ENCODE results near the gene RPGR. TPM values are rescaled to one million over a fixed set of nuclear protein-coding genes. Genes with fewer than 3 reads are reported as not detected.

RPGR gene
- total and polyA plus RNA-seq, 9 of the 15 experiments (the other 6 are each of a cell fraction or from before 2014, with no cell fraction given): 2.1 to 7.9 (median 5.7) TPM

GRCh38 chrX:38220415-38221390 lies 106.6 kb downstream of the RPGR start, which contains the start of gene SRPX:
SRPX (minus strand) TSS chrX:38220871; CDS start chrX:38220792, 79 bp downstream.
- intact Hi-C loops (cut with micrococcal nuclease) (no loop called here), in situ Hi-C loops (cut with MboI) (no loop called here)
- no peak for DNase-seq (ENCODE audit: extremely low read depth in 1 of 4, low spot score in 3 of 4)
- ATAC-seq: peak; percentile 28; the same call in 2 of the 3 replicates
- Histone ChIP-seq H2AFZ (ENCODE audit: low read depth, low read length) (0 out of 2 replicates have a peak within 1 kb of the TSS, but pooled peaks have one; percentile 24), H3K79me2 (ENCODE audit: control insufficient read depth, insufficient read depth, low read length) (no peaks in the 10 kb centered on the region), H3K9ac (ENCODE audit: insufficient read depth in 1 of 2, low read depth in 2 of 2, low read length in 2 of 2) (peak within 1 kb of the TSS in 1 of 2 experiments; percentile 58; a peak in 1 of 4 replicates), H3K4me1 (replicated peaks in 1 of 2; ENCODE audit: control insufficient read depth in 2 of 2, insufficient read depth in 2 of 2, low read length in 2 of 2) (peaks cover 0 to 10% of the 10 kb centered on the region in 2 experiments; a peak in 2 of 5 replicates), H3K27ac (ENCODE audit: extremely low read depth, low read depth, low read length) (no peak within 1 kb of the TSS), H3K4me2 (ENCODE audit: insufficient read depth, low read length) (no peak within 1 kb of the TSS), H4K20me1 (replicated peaks; ENCODE audit: control insufficient read depth, insufficient read depth, low read length) (no peaks in the 10 kb centered on the region), H3K27me3 (ENCODE audit: control insufficient read depth in 2 of 2, insufficient read depth in 2 of 2, low read length in 2 of 2) (peaks cover 0 to 28% of the 10 kb centered on the region in 2 experiments; a peak in 2 of 5 replicates), H3K9me3 (replicated peaks; ENCODE audit: control insufficient read depth, insufficient read depth, low read depth, low read length) (no peaks in the 10 kb centered on the region), H3K9me1 (ENCODE audit: control insufficient read depth, insufficient read depth, low read length) (no peaks in the 10 kb centered on the region), H3K36me3 (ENCODE audit: control insufficient read depth, insufficient read depth, low read length) (no peaks in the 10 kb centered on the region), H3K4me3 (no peak within 1 kb of the TSS)
- ChIA-PET CTCF (ENCODE audit: low intra/inter-chr PET ratio) (no interaction called here), POLR2A (interaction anchor here (0.7 kb wide), 1 partner anchor 12 kb away, joined by 3 read pairs; no protein-coding TSS in a partner anchor)
- FAIRE-seq: no peak
- 6% methylated on average over 41 of the region's 76 CpGs for WGBS (ENCODE audit: insufficient coverage, low coverage, missing lambda C conversion rate)
- BruUV-seq (replicated peaks): no TSS peak
- TF ChIP-seq HDAC8 (tag; IDR thresholded peaks at IDR 0.05): no peak
- no peak for TF ChIP-seq TCF3 (CRISPR knock-in tag; IDR thresholded peaks at IDR 0.05)
- no peak for TF ChIP-seq CTCFL (IDR thresholded peaks at IDR 0.05; ENCODE audit: borderline replicate concordance, insufficient read depth, low read depth, low read length, poor library complexity, severe bottlenecking)
- TF ChIP-seq TAF15 (IDR thresholded peaks at IDR 0.05; ENCODE audit: low read depth, low read length): no peak
- TF ChIP-seq FOS (IDR thresholded peaks at IDR 0.05; ENCODE audit: extremely low read depth, insufficient read length): no peak
- no peak for TF ChIP-seq MNT (conservative IDR thresholded peaks at IDR 0.05)
- TF ChIP-seq, protein P1, sequence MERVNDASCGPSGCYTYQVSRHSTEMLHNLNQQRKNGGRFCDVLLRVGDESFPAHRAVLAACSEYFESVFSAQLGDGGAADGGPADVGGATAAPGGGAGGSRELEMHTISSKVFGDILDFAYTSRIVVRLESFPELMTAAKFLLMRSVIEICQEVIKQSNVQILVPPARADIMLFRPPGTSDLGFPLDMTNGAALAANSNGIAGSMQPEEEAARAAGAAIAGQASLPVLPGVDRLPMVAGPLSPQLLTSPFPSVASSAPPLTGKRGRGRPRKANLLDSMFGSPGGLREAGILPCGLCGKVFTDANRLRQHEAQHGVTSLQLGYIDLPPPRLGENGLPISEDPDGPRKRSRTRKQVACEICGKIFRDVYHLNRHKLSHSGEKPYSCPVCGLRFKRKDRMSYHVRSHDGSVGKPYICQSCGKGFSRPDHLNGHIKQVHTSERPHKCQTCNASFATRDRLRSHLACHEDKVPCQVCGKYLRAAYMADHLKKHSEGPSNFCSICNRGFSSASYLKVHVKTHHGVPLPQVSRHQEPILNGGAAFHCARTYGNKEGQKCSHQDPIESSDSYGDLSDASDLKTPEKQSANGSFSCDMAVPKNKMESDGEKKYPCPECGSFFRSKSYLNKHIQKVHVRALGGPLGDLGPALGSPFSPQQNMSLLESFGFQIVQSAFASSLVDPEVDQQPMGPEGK (CRISPR knock-in tag; IDR thresholded peaks at IDR 0.05; ENCODE audit: borderline replicate concordance): no peak
- TF ChIP-seq, protein P2, sequence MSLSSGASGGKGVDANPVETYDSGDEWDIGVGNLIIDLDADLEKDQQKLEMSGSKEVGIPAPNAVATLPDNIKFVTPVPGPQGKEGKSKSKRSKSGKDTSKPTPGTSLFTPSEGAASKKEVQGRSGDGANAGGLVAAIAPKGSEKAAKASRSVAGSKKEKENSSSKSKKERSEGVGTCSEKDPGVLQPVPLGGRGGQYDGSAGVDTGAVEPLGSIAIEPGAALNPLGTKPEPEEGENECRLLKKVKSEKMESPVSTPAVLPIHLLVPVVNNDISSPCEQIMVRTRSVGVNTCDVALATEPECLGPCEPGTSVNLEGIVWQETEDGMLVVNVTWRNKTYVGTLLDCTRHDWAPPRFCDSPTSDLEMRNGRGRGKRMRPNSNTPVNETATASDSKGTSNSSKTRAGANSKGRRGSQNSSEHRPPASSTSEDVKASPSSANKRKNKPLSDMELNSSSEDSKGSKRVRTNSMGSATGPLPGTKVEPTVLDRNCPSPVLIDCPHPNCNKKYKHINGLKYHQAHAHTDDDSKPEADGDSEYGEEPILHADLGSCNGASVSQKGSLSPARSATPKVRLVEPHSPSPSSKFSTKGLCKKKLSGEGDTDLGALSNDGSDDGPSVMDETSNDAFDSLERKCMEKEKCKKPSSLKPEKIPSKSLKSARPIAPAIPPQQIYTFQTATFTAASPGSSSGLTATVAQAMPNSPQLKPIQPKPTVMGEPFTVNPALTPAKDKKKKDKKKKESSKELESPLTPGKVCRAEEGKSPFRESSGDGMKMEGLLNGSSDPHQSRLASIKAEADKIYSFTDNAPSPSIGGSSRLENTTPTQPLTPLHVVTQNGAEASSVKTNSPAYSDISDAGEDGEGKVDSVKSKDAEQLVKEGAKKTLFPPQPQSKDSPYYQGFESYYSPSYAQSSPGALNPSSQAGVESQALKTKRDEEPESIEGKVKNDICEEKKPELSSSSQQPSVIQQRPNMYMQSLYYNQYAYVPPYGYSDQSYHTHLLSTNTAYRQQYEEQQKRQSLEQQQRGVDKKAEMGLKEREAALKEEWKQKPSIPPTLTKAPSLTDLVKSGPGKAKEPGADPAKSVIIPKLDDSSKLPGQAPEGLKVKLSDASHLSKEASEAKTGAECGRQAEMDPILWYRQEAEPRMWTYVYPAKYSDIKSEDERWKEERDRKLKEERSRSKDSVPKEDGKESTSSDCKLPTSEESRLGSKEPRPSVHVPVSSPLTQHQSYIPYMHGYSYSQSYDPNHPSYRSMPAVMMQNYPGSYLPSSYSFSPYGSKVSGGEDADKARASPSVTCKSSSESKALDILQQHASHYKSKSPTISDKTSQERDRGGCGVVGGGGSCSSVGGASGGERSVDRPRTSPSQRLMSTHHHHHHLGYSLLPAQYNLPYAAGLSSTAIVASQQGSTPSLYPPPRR (CRISPR knock-in tag; IDR thresholded peaks at IDR 0.05; ENCODE audit: borderline replicate concordance): no peak
